B cell (primary cell): Measurements from ENCODE around the gene NCSTN.

Experiments
- CTCF ChIP-seq: fragments of 200-600 bp; IDR thresholded peaks from one replicate; pipeline ENCODE4 v1.8.0; 2022; ENCODE audit warnings: antibody characterized with exemption, mild to moderate bottlenecking
- EZH2 ChIP-seq: IDR thresholded peaks from 2 replicates; pipeline ENCODE4 v1.6.1; 2012; ENCODE audit warnings: borderline replicate concordance, low read depth, mild to moderate bottlenecking, moderate library complexity, low read length; ENCODE audit not compliant: insufficient read depth, poor library complexity, severe bottlenecking

DNA sequence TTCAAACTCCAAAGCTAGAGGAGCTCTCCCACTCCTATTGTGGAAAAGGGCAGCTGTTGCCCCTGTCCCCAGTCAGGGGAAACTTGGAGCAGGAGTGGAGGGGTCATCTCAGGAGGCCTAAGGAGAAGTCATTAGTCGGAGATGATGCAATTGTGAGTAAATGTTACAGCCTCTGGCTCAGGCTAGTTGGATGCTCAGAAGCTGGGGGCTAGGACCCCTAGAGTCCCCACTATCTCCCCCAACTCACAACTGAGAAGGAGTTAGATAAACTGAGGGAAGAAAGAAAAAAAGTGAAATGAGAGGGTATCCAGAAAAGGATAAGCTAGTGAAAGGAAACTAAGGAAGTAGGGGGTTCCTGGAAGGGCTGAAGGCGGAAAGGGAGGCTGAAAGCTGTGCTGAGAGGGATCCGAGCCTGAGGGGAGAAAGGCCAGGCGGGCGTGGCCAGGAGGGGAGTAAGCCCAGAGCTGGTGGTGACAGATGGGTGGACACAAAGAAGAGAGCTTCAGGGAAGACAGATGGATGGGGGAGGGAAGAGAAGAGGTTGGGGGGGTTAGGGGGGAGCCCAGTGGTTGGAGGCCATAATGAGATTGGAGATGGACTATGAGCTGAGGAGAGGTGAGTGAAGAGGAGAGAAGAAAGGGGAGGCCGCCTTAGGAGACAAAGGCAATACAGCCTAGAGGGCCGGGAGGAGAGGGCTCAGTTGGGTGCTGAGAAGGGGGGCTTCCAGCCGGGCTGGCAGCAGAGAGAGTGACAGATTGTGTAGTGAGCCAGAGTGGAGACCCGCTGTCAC lies 19.2 kb downstream of the NCSTN start:
- TF ChIP-seq EZH2: no peak
- no peak for TF ChIP-seq CTCF
